ENCODE measurements around the gene KLHL36. TPM values are rescaled to one million over a fixed set of nuclear protein-coding genes. Genes with fewer than 3 reads are reported as not detected.

KLHL36 gene
- total RNA-seq, 1 experiment from 2014 or later = 79.0 TPM

GRCh38 chr16:84699147-84699711 lies 50.9 kb downstream of the KLHL36 start:
- TF ChIP-seq SP1 (IDR thresholded peaks at IDR 0.05; ENCODE audit: low read depth) = no peak
- TF ChIP-seq CEBPB (IDR thresholded peaks at IDR 0.05; ENCODE audit: low read depth) = no peak
- TF ChIP-seq CTCF (IDR thresholded peaks at IDR 0.05 in 2 of 3, conservative IDR thresholded peaks at IDR 0.05 in 1 of 3; ENCODE audit: borderline replicate concordance in 1 of 3, insufficient read depth in 1 of 3, low read depth in 2 of 3, low read length in 2 of 3) = no peak
- TF ChIP-seq MAX (IDR thresholded peaks at IDR 0.05) = peak; percentile 33; the same call in 1 of the 2 replicates
- no peak for TF ChIP-seq FOSL1 (IDR thresholded peaks at IDR 0.05; ENCODE audit: low read depth)
- Histone ChIP-seq H3K4me1 (ENCODE audit: control insufficient read depth in 1 of 2, insufficient read depth in 2 of 2, low read length in 2 of 2) (peaks cover 5 to 25% of the 10 kb centered on the region in 2 experiments; a peak in 3 of 4 replicates), H3K79me2 (ENCODE audit: insufficient read depth, low read length) (peaks cover 44% of the 10 kb centered on the region), H3K9me2 (ENCODE audit: insufficient read depth) (no peaks in the 10 kb centered on the region), H3K9me3 (ENCODE audit: control insufficient read depth in 1 of 2, insufficient read depth in 1 of 2, low read depth in 1 of 2, low read length in 2 of 2) (no peaks in the 10 kb centered on the region), H3K27me3 (ENCODE audit: insufficient read depth, low read length) (no peaks in the 10 kb centered on the region), H3K4me2 (ENCODE audit: low read length) (peak overlapping the region; percentile 90), H3K27ac (ENCODE audit: low read depth, low read length) (peak overlapping the region; percentile 90), H3K36me3 (ENCODE audit: control insufficient read depth in 1 of 2, insufficient read depth in 2 of 2, low read length in 2 of 2) (0 out of 4 replicates have a peak, but pooled peaks cover 0 to 6% of the 10 kb centered on the region in 2 experiments), H3K9ac (ENCODE audit: low read length) (peak overlapping the region; percentile 92), H2AFZ (ENCODE audit: low read depth, low read length, poor library complexity, severe bottlenecking) (peak overlapping the region; percentile 7), H3K4me3 (replicated peaks in 1 of 2; ENCODE audit: low read depth in 1 of 2, low read length in 2 of 2) (peak overlapping the region; percentile 90 to 95), H4K20me1 (ENCODE audit: insufficient read depth) (peaks cover 32% of the 10 kb centered on the region)
- ChIA-PET POLR2A (no interaction called here), CTCF (interaction anchor here (1.2 kb wide), 1 partner anchor 26 kb away, joined by 3 read pairs; no protein-coding TSS in a partner anchor), RAD21 (ENCODE audit: low non-redundant PET in 1 of 2, low total read pairs in 2 of 2, uncharacterized antibody in 2 of 2, unreplicated experiment in 2 of 2) (no interaction called here)
- intact Hi-C loops (cut with micrococcal nuclease) = no loop called here
- DNase-seq (ENCODE audit: low read depth, low spot score) (no peak), ATAC-seq (peak; percentile 49)
- BruUV-seq (replicated peaks) = TSS peak; percentile 76
